Keratinocyte (primary cell): ENCODE measurements around the gene MCAM. TPM values are rescaled to one million over a fixed set of nuclear protein-coding genes. Genes with fewer than 3 reads are reported as not detected.

Experiments used
- DNase-seq: peaks from one replicate; pipeline ENCODE4 v3.0.0-alpha.2; 2011; ENCODE audit warnings: low read depth, missing footprints, low spot score
- FAIRE-seq: peaks from 2 replicates; lab custom pipeline; 2011; peaks lifted over from hg19 to GRCh38; lab: Jason Lieb, UNC
- H2AFZ ChIP-seq: 2 replicates; pipeline ENCODE4 v1.6.0; 2012; ENCODE audit warnings: low read length, control low read depth, inconsistent platforms; ENCODE audit not compliant: control insufficient read depth
- H3K27ac ChIP-seq: 2 replicates; pipeline ENCODE4 v1.5.1; 2011; ENCODE audit warnings: low read length; ENCODE audit not compliant: control insufficient read depth, insufficient read depth
- H3K27me3 ChIP-seq: 3 replicates; pipeline ENCODE4 v1.6.0; 2011; ENCODE audit warnings: low read length; ENCODE audit not compliant: control insufficient read depth, insufficient read depth; ENCODE audit errors: extremely low read depth
- H3K36me3 ChIP-seq, 2 experiments: 2 replicates in 1 of 2; 3 replicates in 1 of 2; pipeline ENCODE4 v1.5.1; 2011; ENCODE audit warnings: low read length in 2 of 2, mild to moderate bottlenecking in 1 of 2; ENCODE audit not compliant: control insufficient read depth in 2 of 2, insufficient read depth in 2 of 2; ENCODE audit errors: extremely low read depth in 1 of 2
- H3K4me1 ChIP-seq: 3 replicates; pipeline ENCODE4 v1.5.1; 2011; ENCODE audit warnings: low read length; ENCODE audit not compliant: control insufficient read depth, insufficient read depth; ENCODE audit errors: extremely low read depth
- H3K4me2 ChIP-seq: 3 replicates; pipeline ENCODE4 v1.6.0; 2011; ENCODE audit warnings: low read depth, low read length; ENCODE audit not compliant: control insufficient read depth, insufficient read depth; ENCODE audit errors: extremely low read depth
- H3K4me3 ChIP-seq, 3 experiments: fragments of 200-600 bp in 1 of 3; sonication (generic) in 1 of 3; 2 replicates in 2 of 3; 3 replicates in 1 of 3; pipeline ENCODE4 v1.5.1; 2011 to 2016; ENCODE audit warnings: low read length in 3 of 3, mild to moderate bottlenecking in 3 of 3, control low read depth in 2 of 3, inconsistent platforms in 1 of 3, low read depth in 1 of 3, mixed read lengths in 1 of 3, mixed run types in 1 of 3, moderate library complexity in 1 of 3; ENCODE audit not compliant: control insufficient read depth in 2 of 3, insufficient read depth in 2 of 3; ENCODE audit errors: extremely low read depth in 1 of 3
- H3K79me2 ChIP-seq: 2 replicates; pipeline ENCODE4 v1.6.0; 2012; ENCODE audit warnings: low read length; ENCODE audit not compliant: control insufficient read depth, insufficient read depth
- H3K9ac ChIP-seq: 3 replicates; pipeline ENCODE4 v1.6.0; 2011; ENCODE audit warnings: low read length; ENCODE audit not compliant: control insufficient read depth, insufficient read depth; ENCODE audit errors: extremely low read depth
- H3K9me1 ChIP-seq: 3 replicates; pipeline ENCODE4 v1.6.0; 2011; ENCODE audit warnings: low read length; ENCODE audit not compliant: control insufficient read depth, insufficient read depth; ENCODE audit errors: extremely low read depth
- H3K9me3 ChIP-seq: 2 replicates; pipeline ENCODE4 v1.5.1; 2012; ENCODE audit warnings: low read depth, low read length; ENCODE audit not compliant: control insufficient read depth
- H4K20me1 ChIP-seq: 3 replicates; pipeline ENCODE4 v1.6.0; 2011; ENCODE audit warnings: low read length; ENCODE audit not compliant: control insufficient read depth, insufficient read depth; ENCODE audit errors: extremely low read depth
- CTCF ChIP-seq, 3 experiments: IDR thresholded peaks in 1 of 3; conservative IDR thresholded peaks in 1 of 3; optimal IDR thresholded peaks in 1 of 3; 2 replicates in 2 of 3; 3 replicates in 1 of 3; pipeline versions ENCODE3 to v1.5.1; 2011; ENCODE audit warnings: low read length in 3 of 3, mild to moderate bottlenecking in 3 of 3, moderate library complexity in 2 of 3, control low read depth in 1 of 3, inconsistent platforms in 1 of 3; ENCODE audit not compliant: insufficient read depth in 2 of 3; ENCODE audit errors: extremely low read depth in 1 of 3
- EZH2 ChIP-seq: IDR thresholded peaks from one replicate; pipeline ENCODE4 v1.6.1; 2012; ENCODE audit warnings: inconsistent platforms, mild to moderate bottlenecking, low read length, moderate library complexity
- dilution Hi-C: fragments of 300-500 bp; cut with MboI; formaldehyde crosslinking; loops from one replicate; pipeline ENCODE4 v1.7.0; 2020; ENCODE audit warnings: low sequenced_read_pairs; ENCODE audit not compliant: extremely low pct_ligation_motif_present
- polyA plus RNA-seq, 5 experiments: library from polyadenylated mRNA; depleted of rRNA in 3 of 5; stranded (reverse) in 3 of 5; stranded (forward) in 1 of 5; unstranded in 1 of 5; fragments of >200 nt; gene quantifications; 1 replicate in 1 of 5; 2 replicates in 3 of 5; 3 replicates in 1 of 5; pipeline versions ENCODE4 v1.2.1 to v1.2.3, GENCODE V29; 2011 to 2012; ENCODE audit warnings: missing spikeins in 2 of 5, low read depth in 1 of 5, low replicate concordance in 1 of 5

MCAM gene
- polyA plus RNA-seq, 1 donor (not counting 4 experiments of a cell fraction or from before 2014, with no cell fraction given) = 8.5 TPM

- no peak for TF ChIP-seq CTCF (optimal IDR thresholded peaks at IDR 0.05 in 1 of 3, IDR thresholded peaks at IDR 0.05 in 1 of 3, conservative IDR thresholded peaks at IDR 0.05 in 1 of 3; ENCODE audit: extremely low read depth in 1 of 3, insufficient read depth in 2 of 3, low read length in 3 of 3)
- TF ChIP-seq EZH2 = no peak
- no peak overlapping the region for H2AFZ ChIP-seq
These were observed 18.2 kb upstream of the MCAM start for GRCh38 chr11:119335091-119335654.

GRCh38 chr11:119334174-119334930 lies 17.4 kb upstream of the MCAM start, which contains the start of gene RNF26:
RNF26 (plus strand) TSS chr11:119334527; CDS start chr11:119335123, 596 bp downstream.
- no peak for TF ChIP-seq CTCF (optimal IDR thresholded peaks at IDR 0.05 in 1 of 3, IDR thresholded peaks at IDR 0.05 in 1 of 3, conservative IDR thresholded peaks at IDR 0.05 in 1 of 3; ENCODE audit: extremely low read depth in 1 of 3, insufficient read depth in 2 of 3, low read length in 3 of 3)
- Histone ChIP-seq H4K20me1 (peaks cover 3% of the 10 kb centered on the region), H3K27ac (peak within 1 kb of the TSS; percentile 87), H3K9me3 (no peaks in the 10 kb centered on the region), H3K27me3 (peaks cover 4% of the 10 kb centered on the region), H3K4me1 (peaks cover 19% of the 10 kb centered on the region), H3K4me2 (peak within 1 kb of the TSS; percentile 99), H3K9ac (peak within 1 kb of the TSS; percentile 91), H3K79me2 (peaks cover 26% of the 10 kb centered on the region), H2AFZ (peak within 1 kb of the TSS; percentile 92), H3K4me3 (peak within 1 kb of the TSS; percentile 83 to 97 (median 96)), H3K36me3 (peaks cover 4 to 14% of the 10 kb centered on the region in 2 experiments), H3K9me1 (no peaks in the 10 kb centered on the region)
- dilution Hi-C loops = no loop called here
- DNase-seq = peak; percentile 85
- peak; percentile 97 for FAIRE-seq

More at GRCh38 chr11:119335091-119335654, 18.2 kb upstream of the MCAM start:
- Histone ChIP-seq H3K36me3 (peaks cover 4 to 14% of the 10 kb centered on the region in 2 experiments), H3K9ac (peak overlapping the region; percentile 91), H3K4me1 (peaks cover 19% of the 10 kb centered on the region), H3K27ac (peak overlapping the region; percentile 87), H3K9me1 (no peaks in the 10 kb centered on the region), H3K4me3 (peak overlapping the region; percentile 83 to 97 (median 96)), H3K4me2 (peak overlapping the region; percentile 99), H4K20me1 (peaks cover 3% of the 10 kb centered on the region), H3K9me3 (no peaks in the 10 kb centered on the region), H3K79me2 (peaks cover 26% of the 10 kb centered on the region), H3K27me3 (peaks cover 12% of the 10 kb centered on the region)
- DNase-seq (no peak), FAIRE-seq (no peak)
- dilution Hi-C loops = no loop called here
